GM19468 (cell line): ENCODE results near the gene RFLNA.

ENCODE experiments used
- ATAC-seq: cut with Tn5 transposase; IDR thresholded peaks from one replicate; pipeline ENCODE4 v1.9.1; 2021; ENCODE audit warnings: mild to moderate bottlenecking, moderate library complexity, moderate number of reproducible peaks; ENCODE audit not compliant: unreplicated experiment; ENCODE audit errors: extremely low read depth

Gene RFLNA

GRCh38 chr12:124334976-124335375, 40.1 kb downstream of the RFLNA start:
- ATAC-seq, result no peak

GRCh38 chr12:124335426-124336183, 40.7 kb downstream of the RFLNA start:
- no peak for ATAC-seq

DNA sequence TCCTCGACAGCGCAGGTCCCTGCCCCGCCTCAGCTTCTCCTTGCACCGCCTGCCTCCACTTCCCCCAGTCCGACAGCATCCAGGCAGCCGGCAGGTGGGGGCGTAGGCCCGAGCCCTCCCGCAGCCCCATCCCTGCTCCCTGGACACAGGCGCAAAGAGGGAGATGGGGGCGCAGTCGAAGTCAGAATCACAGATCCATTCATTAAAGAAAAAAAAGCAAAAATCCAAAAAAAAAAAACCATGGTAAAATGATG, 41.2 kb downstream of the RFLNA start:
- no peak for ATAC-seq

GRCh38 chr12:124336742-124337520, 42.0 kb downstream of the RFLNA start:
- ATAC-seq, result no peak

DNA sequence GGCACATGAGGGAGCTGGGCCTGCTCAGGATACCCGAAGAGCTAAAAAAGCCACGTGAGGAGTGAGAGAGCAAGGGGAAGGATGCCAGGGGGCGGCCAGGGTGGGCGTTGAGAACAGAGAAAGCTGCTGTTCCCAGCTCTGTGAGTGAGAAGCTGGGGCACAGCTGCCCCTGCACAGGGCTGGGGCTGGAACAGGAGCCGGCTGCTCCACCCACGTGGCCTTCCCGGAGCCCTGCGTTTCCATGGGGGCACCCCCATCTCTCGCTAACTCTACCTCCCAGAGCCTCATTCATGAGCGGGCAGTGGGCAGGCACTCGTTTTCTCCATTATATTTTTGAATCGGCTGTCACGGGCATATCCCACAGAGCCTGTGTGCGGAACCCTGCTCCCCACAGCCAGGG, 42.7 kb downstream of the RFLNA start:
- no peak for ATAC-seq

DNA sequence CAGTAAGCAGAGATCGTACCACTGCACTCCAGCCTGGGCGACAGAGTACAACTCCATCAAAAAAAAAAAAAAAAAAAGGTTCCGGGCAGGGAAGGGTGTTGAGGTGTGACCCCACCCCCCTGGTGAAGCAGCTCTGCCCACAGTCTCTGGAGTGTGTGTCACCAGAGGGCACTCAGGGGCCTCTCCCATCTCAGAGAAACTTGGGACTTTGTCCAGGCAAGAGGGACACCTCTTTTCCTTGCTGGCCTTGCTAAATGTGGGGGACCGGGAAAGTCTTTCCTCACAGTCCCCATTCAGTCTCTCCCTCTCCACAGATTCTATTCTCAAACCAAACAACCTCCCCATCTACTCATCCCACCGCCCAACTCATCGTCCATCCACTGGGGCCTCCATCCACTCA, 43.6 kb downstream of the RFLNA start:
- ATAC-seq, result no peak

DNA sequence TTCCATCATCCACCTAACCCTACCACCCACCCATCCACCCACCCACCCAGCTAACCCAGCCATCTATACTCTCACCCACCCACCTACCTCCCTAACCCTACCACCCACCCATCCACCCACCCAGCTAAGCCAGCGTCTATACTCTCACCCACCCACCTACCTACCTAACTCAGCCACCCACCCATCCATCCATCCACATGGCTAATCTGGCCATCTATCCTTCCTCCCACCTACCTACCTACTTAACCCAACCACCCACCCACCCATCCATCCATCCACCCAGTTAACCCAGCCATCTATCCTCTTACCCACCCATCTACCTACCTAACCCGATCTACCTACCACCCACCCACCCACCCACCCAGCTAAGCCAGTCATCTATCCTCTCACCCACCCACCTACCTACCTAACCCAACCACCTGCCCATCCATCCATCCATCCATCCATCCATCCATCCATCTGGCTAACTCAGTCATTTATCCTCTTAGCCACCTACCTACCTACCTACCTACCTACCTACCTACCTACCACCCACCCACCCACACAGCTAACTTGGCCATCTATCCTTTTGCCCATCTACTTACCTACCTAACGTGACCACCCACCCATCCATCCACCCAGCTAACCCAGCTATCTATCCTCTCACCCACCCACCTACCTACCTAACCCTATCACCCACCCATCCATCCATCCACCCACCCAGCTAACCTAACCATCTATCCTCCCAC, 44.1 kb downstream of the RFLNA start:
- ATAC-seq, result no peak

- no peak for ATAC-seq
Observed at GRCh38 chr12:124340080-124340900, 45.4 kb downstream of the RFLNA start.

GRCh38 chr12:124341645-124342069, 46.8 kb downstream of the RFLNA start:
- ATAC-seq, result no peak

- ATAC-seq, result no peak
Observed at GRCh38 chr12:124344022-124344421, 49.1 kb downstream of the RFLNA start.

- no peak for ATAC-seq
Observed at GRCh38 chr12:124344526-124344925, 49.6 kb downstream of the RFLNA start.

- no peak for ATAC-seq
Observed at GRCh38 chr12:124345795-124346194, 50.9 kb downstream of the RFLNA start.

DNA sequence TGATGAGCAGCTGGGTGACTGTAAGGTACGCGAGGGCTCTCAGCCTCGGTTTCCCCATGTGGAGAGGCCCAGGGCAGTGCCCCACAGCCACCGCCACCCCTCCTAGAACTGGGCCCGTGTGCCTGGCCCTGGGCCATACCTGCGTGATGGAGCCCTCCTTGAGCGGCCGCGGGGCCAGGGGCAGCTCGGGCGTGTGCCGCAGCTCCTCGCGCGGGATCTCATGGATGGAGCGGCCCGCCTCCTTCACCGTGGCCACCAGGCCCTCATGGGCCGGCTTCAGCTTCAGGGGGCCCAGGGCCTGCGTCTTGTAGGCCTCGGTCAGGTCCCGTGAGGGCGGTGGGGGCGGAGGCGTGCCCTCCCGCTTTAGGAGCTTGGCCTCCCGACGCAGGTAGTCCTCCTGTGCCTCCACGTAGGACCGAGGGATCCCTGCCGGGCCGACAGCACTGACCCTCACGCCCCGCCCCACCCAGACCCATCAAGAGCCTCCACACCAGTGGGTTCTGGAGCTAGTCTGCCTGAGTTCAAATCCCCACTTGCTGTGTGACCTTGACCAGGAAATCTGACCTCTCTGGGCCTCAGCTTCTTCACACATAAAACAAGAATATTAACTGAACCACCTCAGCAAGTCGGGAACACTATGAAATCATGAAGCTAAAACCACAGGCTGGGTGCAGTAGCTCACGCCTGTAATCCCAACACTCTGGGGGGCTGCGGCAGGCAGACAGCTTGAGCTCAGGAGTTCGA, 51.7 kb downstream of the RFLNA start:
- no peak for ATAC-seq

DNA sequence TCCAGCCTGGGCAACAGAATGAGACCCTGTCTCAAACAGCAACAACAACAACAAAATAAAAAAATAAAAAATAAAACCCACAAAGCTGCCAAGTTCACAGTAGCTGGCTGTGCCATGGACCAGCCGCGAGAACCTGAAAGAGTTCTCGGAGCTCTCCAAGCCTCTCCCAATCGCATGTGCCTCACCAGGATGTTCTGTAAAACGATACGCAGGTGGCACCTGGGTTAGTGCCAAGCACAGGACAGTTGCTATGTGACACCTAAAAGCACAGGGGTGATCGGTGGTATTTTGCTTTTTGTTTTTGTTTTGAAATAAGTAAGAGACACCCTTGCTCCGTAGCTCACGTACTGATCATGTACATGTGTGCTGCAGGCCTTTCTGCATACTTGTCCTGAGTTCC, 52.4 kb downstream of the RFLNA start:
- ATAC-seq, result no peak

- no peak for ATAC-seq
Observed at GRCh38 chr12:124347805-124348658, 53.1 kb downstream of the RFLNA start.

- ATAC-seq, result no peak
Observed at GRCh38 chr12:124348659-124349380, 53.9 kb downstream of the RFLNA start.

- ATAC-seq, result no peak
Observed at GRCh38 chr12:124350491-124350890, 55.6 kb downstream of the RFLNA start.

GRCh38 chr12:124351422-124351821, 56.5 kb downstream of the RFLNA start:
- no peak for ATAC-seq
